HepG2 (cell line): ENCODE measurements around the gene LILRB4. TPM values are rescaled to one million over a fixed set of nuclear protein-coding genes. Genes with fewer than 3 reads are reported as not detected.

Experiments
- ATAC-seq: fragments of 200-7000 bp; cut with Tn5 transposase; 3 replicates; pipeline ENCODE4 v1.9.1; 2020; ENCODE audit warnings: mild to moderate bottlenecking, moderate library complexity
- BruUV-seq: library from RNA; stranded (reverse); fragments of 400-500 nt; replicated peaks from 2 replicates; lab custom pipeline; 2021; lab: Mats Ljungman, UMichigan
- CTCF ChIA-PET: fragments of 300-600 bp; formaldehyde crosslinking; extraction: SDS; loops from one replicate; lab custom pipeline; 2021; ENCODE audit warnings: low total read pairs, inconsistent platforms, low intra/inter-chr PET ratio; lab: Yijun Ruan, JAX
- POLR2A ChIA-PET: fragments of 350-600 bp; sonication (Branson Sonifier 250); formaldehyde crosslinking; loops from one replicate; lab custom pipeline; 2020; ENCODE audit warnings: antibody characterized with exemption, inconsistent platforms; lab: Yijun Ruan, JAX
- DNase-seq: peaks from one replicate; pipeline ENCODE4 v3.0.0-alpha.2; 2015; ENCODE audit warnings: low spot score
- FAIRE-seq: peaks from 3 replicates; lab custom pipeline; 2011; peaks lifted over from hg19 to GRCh38; lab: Jason Lieb, UNC
- H2AFZ ChIP-seq: one replicate; pipeline ENCODE4 v1.6.1; 2011; ENCODE audit warnings: low read length, inconsistent platforms
- H3K27ac ChIP-seq: fragments of 300-600 bp; 3 replicates; pipeline ENCODE4 v1.8.0; 2011; ENCODE audit warnings: mixed run types, mild to moderate bottlenecking, mixed read lengths, low read length, inconsistent platforms; ENCODE audit not compliant: insufficient read depth; ENCODE audit errors: extremely low read length
- H3K27me3 ChIP-seq, 2 experiments: fragments of 200-600 bp in 1 of 2; 2 replicates in 1 of 2; 3 replicates in 1 of 2; pipeline versions ENCODE4 v1.6.0 to v1.8.0; 2011; ENCODE audit warnings: low read length in 2 of 2, mild to moderate bottlenecking in 2 of 2, moderate library complexity in 2 of 2, inconsistent platforms in 1 of 2; ENCODE audit not compliant: insufficient read depth in 2 of 2, control insufficient read depth in 1 of 2
- H3K36me3 ChIP-seq, 2 experiments: fragments of 200-600 bp in 1 of 2; replicated peaks in 1 of 2; 2 replicates in 1 of 2; 3 replicates in 1 of 2; pipeline versions ENCODE4 v1.5.1 to v1.8.0; 2011; ENCODE audit warnings: low read length in 2 of 2, inconsistent platforms in 1 of 2; ENCODE audit not compliant: insufficient read depth in 2 of 2, control insufficient read depth in 1 of 2
- H3K4me1 ChIP-seq: 2 replicates; pipeline ENCODE4 v1.5.1; 2012; ENCODE audit warnings: low read length, inconsistent platforms; ENCODE audit not compliant: insufficient read depth
- H3K4me2 ChIP-seq: 2 replicates; pipeline ENCODE4 v1.6.0; 2011; ENCODE audit warnings: low read depth, low read length, inconsistent platforms
- H3K4me3 ChIP-seq, 3 experiments: fragments of 200-600 bp in 1 of 3; sonication (generic), shearing (Covaris generic) in 1 of 3; replicated peaks in 1 of 3; 2 replicates each; pipeline ENCODE4 v1.5.1; 2011 to 2016; ENCODE audit warnings: low read length in 3 of 3, inconsistent platforms in 2 of 3, low read depth in 2 of 3, mild to moderate bottlenecking in 2 of 3, control low read depth in 1 of 3, mixed read lengths in 1 of 3; ENCODE audit not compliant: insufficient read depth in 1 of 3
- H3K79me2 ChIP-seq: one replicate; pipeline ENCODE4 v1.6.1; 2011; ENCODE audit warnings: low read length, inconsistent platforms; ENCODE audit not compliant: insufficient read depth
- H3K9ac ChIP-seq: 2 replicates; pipeline ENCODE4 v1.6.0; 2011; ENCODE audit warnings: mild to moderate bottlenecking, low read depth, low read length, inconsistent platforms; ENCODE audit not compliant: insufficient read depth
- H3K9me3 ChIP-seq: 2 replicates; pipeline ENCODE4 v1.5.1; 2012; ENCODE audit warnings: mild to moderate bottlenecking, low read length
- H4K20me1 ChIP-seq: 2 replicates; pipeline ENCODE4 v1.6.0; 2011; ENCODE audit warnings: inconsistent platforms, mild to moderate bottlenecking, low read length, moderate library complexity; ENCODE audit not compliant: insufficient read depth
- E2F1 ChIP-seq: sonication (generic); formaldehyde crosslinking; IDR thresholded peaks from 2 replicates; pipeline ENCODE4 v1.5.0; 2020; ENCODE audit warnings: missing genetic modification reagents
- MTF1 ChIP-seq: sonication (generic); formaldehyde crosslinking; IDR thresholded peaks from 2 replicates; pipeline ENCODE4 v1.5.0; 2020; ENCODE audit warnings: missing genetic modification reagents
- NRL ChIP-seq: sonication (generic); formaldehyde crosslinking; IDR thresholded peaks from 2 replicates; pipeline ENCODE4 v1.5.0; 2020; ENCODE audit warnings: missing genetic modification reagents, mild to moderate bottlenecking, moderate library complexity, borderline replicate concordance
- RBAK ChIP-seq: sonication (generic); formaldehyde crosslinking; IDR thresholded peaks from 2 replicates; pipeline ENCODE4 v1.5.1; 2020; ENCODE audit warnings: mild to moderate bottlenecking, missing genetic modification reagents
- SMARCC2 ChIP-seq: fragments of 450-650 bp; IDR thresholded peaks from 2 replicates; pipeline ENCODE4 v1.6.1; 2017; ENCODE audit warnings: antibody characterized with exemption, mild to moderate bottlenecking
- ZMYM2 ChIP-seq: sonication (generic); formaldehyde crosslinking; IDR thresholded peaks from 2 replicates; pipeline ENCODE4 v1.8.0; 2022; ENCODE audit warnings: mild to moderate bottlenecking, missing genetic modification reagents
- ZNF33A ChIP-seq: sonication (generic); formaldehyde crosslinking; IDR thresholded peaks from 2 replicates; pipeline ENCODE4 v1.5.1; 2020; ENCODE audit warnings: missing genetic modification reagents, mild to moderate bottlenecking, moderate library complexity, borderline replicate concordance
- ZNF432 ChIP-seq: sonication (generic); formaldehyde crosslinking; IDR thresholded peaks from 2 replicates; pipeline ENCODE4 v1.5.0; 2020; ENCODE audit warnings: missing genetic modification reagents, mild to moderate bottlenecking, borderline replicate concordance
- ZNF589 ChIP-seq: sonication (generic); formaldehyde crosslinking; conservative IDR thresholded peaks from 2 replicates; pipeline ENCODE4 v1.8.0; 2022; ENCODE audit warnings: mild to moderate bottlenecking, moderate library complexity, missing genetic modification reagents
- ZNF724P ChIP-seq: sonication (generic); formaldehyde crosslinking; IDR thresholded peaks from 2 replicates; pipeline ENCODE4 v1.8.0; 2022; ENCODE audit warnings: missing genetic modification reagents, borderline replicate concordance
- ZNF781 ChIP-seq: sonication (generic); formaldehyde crosslinking; IDR thresholded peaks from 2 replicates; pipeline ENCODE4 v1.5.1; 2020; ENCODE audit warnings: borderline replicate concordance, mild to moderate bottlenecking, missing genetic modification reagents; ENCODE audit errors: not compliant biosample characterization
- WGBS: methylation state at CpG from one replicate; pipeline ENCODE4 v1.1.6; 2017; ENCODE audit warnings: low lambda C conversion rate; 5-methylcytosine and 5-hydroxymethylcytosine counted together
- in situ Hi-C: cut with HindIII; loops from 2 replicates; pipeline ENCODE4 v1.10.0; 2017; ENCODE audit warnings: low pct_unique_long_range_greater_than_20kb; ENCODE audit not compliant: extremely low pct_ligation_motif_present
- intact Hi-C: fragments of 100-400 bp; cut with micrococcal nuclease; formaldehyde crosslinking; loops from one replicate; pipeline ENCODE4 v1.10.0; 2022; ENCODE audit not compliant: unreplicated experiment
- polyA plus RNA-seq, 8 experiments: library from polyadenylated mRNA; depleted of rRNA in 3 of 8; stranded (reverse) in 7 of 8; unstranded in 1 of 8; fragments of >200 nt; fragmentation: Illumina TruSeq in 4 of 8; extraction: Trizol in 4 of 8; gene quantifications; 2 replicates each; pipeline versions ENCODE4 v1.2.1 to v1.2.3, GENCODE V29; 2011 to 2016; ENCODE audit warnings: low read depth in 4 of 8, missing spikeins in 1 of 8, mixed read lengths in 1 of 8; ENCODE audit not compliant: insufficient read depth in 1 of 8
- total RNA-seq, 5 experiments: library from RNA; depleted of rRNA; stranded (reverse); fragments of >200 nt; fragmentation: Illumina TruSeq; extraction: Trizol; gene quantifications; 2 replicates each; pipeline ENCODE4 v1.2.3, GENCODE V29; 2016; ENCODE audit warnings: low read depth in 1 of 5

The LILRB4 gene
- total and polyA plus RNA-seq, 2 of the 13 experiments (the other 11 are each of a cell fraction or from before 2014, with no cell fraction given): not detected

GRCh38 chr19:54660964-54661363, 1.8 kb upstream of the LILRB4 start:
- in situ Hi-C loops (no loop called here), intact Hi-C loops (no loop called here)
- no peaks in the 10 kb centered on the region for H3K4me1 ChIP-seq
- FAIRE-seq (no peak), DNase-seq (no peak), ATAC-seq (no peak)
- no TSS peak for BruUV-seq
- H3K4me2 ChIP-seq: no peak overlapping the region
- H4K20me1 ChIP-seq: no peaks in the 10 kb centered on the region
- H3K9me3 ChIP-seq: no peaks in the 10 kb centered on the region
- H3K27ac ChIP-seq: no peak overlapping the region
- H2AFZ ChIP-seq: no peak overlapping the region
- no peaks in the 10 kb centered on the region for H3K27me3 ChIP-seq
- CTCF ChIA-PET: no interaction called here
- WGBS: 35% methylated on average over 6 of the region's 6 CpGs
- POLR2A ChIA-PET: no interaction called here
- no peaks in the 10 kb centered on the region for H3K79me2 ChIP-seq
- H3K9ac ChIP-seq: no peak overlapping the region
- no peak overlapping the region for H3K4me3 ChIP-seq
- H3K36me3 ChIP-seq: no peaks in the 10 kb centered on the region
- TF ChIP-seq ZNF781 (CRISPR knock-in tag) (no peak), E2F1 (CRISPR knock-in tag) (no peak), ZNF33A (CRISPR knock-in tag) (no peak), RBAK (CRISPR knock-in tag) (no peak), ZNF724P (no peak), MTF1 (CRISPR knock-in tag) (no peak), ZMYM2 (CRISPR knock-in tag) (no peak), NRL (CRISPR knock-in tag) (no peak), SMARCC2 (no peak), ZNF432 (CRISPR knock-in tag) (no peak), ZNF589 (no peak)
